ENCODE results near the gene TNS3.
"Not testable (repeated sequence)": the region's sequence is repeated elsewhere in the genome, so short reads cannot be mapped to it uniquely, and the experiment has no call there.

TNS3 gene

GRCh38 chr7:47444376-47445098 is 137.4 kb downstream of the TNS3 start:
- no peak for DNase-seq

GRCh38 chr7:47443049-47443448 is 138.9 kb downstream of the TNS3 start:
- DNase-seq: no peak

- DNase-seq: peak; percentile 58
Measured at GRCh38 chr7:47442605-47442865, 139.4 kb downstream of the TNS3 start.

- DNase-seq: no peak
Measured at GRCh38 chr7:47441796-47442604, 139.9 kb downstream of the TNS3 start.

GRCh38 chr7:47441048-47441447 is 140.9 kb downstream of the TNS3 start:
- not testable (repeated sequence) for DNase-seq

- DNase-seq: no peak
Measured at GRCh38 chr7:47440320-47440719, 141.6 kb downstream of the TNS3 start.

- no peak for DNase-seq
Measured at GRCh38 chr7:47439181-47439667, 142.7 kb downstream of the TNS3 start.

- DNase-seq: no peak
Measured at GRCh38 chr7:47438411-47439029, 143.4 kb downstream of the TNS3 start.

- peak; percentile 48 for DNase-seq
Measured at GRCh38 chr7:47435889-47436312, 146.0 kb downstream of the TNS3 start.

GRCh38 chr7:47433564-47433895 is 148.4 kb downstream of the TNS3 start:
- DNase-seq: no peak

GRCh38 chr7:47432671-47433563 is 149.0 kb downstream of the TNS3 start:
- no peak for DNase-seq

GRCh38 chr7:47430422-47430821 is 151.5 kb downstream of the TNS3 start:
- no peak for DNase-seq

GRCh38 chr7:47428768-47429472 is 153.0 kb downstream of the TNS3 start:
- DNase-seq: no peak

GRCh38 chr7:47428052-47428767 is 153.7 kb downstream of the TNS3 start:
- no peak for DNase-seq

- DNase-seq: no peak
Measured at GRCh38 chr7:47427051-47427643, 154.8 kb downstream of the TNS3 start.

- no peak for DNase-seq
Measured at GRCh38 chr7:47424523-47424922, 157.4 kb downstream of the TNS3 start.

- DNase-seq: no peak
Measured at GRCh38 chr7:47423196-47423595, 158.7 kb downstream of the TNS3 start.

- DNase-seq: no peak
Measured at GRCh38 chr7:47422611-47423010, 159.3 kb downstream of the TNS3 start.

- no peak for DNase-seq
Measured at GRCh38 chr7:47421456-47421855, 160.5 kb downstream of the TNS3 start.

GRCh38 chr7:47420122-47420780 is 161.7 kb downstream of the TNS3 start:
- DNase-seq: no peak

- peak; percentile 15 for DNase-seq
Measured at GRCh38 chr7:47419471-47419870, 162.4 kb downstream of the TNS3 start.
